DMS53 treated with DMSO at 0.1 percent for 48 hours (cell line): ENCODE measurements around the gene ENG.
"Not testable (repeated sequence)": the region's sequence is repeated elsewhere in the genome, so short reads cannot be mapped to it uniquely, and the experiment has no call there.

Source experiments
- DNase-seq: peaks from one replicate; lab custom pipeline; 2025; ENCODE audit not compliant: unreplicated experiment; lab: John Stamatoyannopoulos, UW

The ENG gene

DNA sequence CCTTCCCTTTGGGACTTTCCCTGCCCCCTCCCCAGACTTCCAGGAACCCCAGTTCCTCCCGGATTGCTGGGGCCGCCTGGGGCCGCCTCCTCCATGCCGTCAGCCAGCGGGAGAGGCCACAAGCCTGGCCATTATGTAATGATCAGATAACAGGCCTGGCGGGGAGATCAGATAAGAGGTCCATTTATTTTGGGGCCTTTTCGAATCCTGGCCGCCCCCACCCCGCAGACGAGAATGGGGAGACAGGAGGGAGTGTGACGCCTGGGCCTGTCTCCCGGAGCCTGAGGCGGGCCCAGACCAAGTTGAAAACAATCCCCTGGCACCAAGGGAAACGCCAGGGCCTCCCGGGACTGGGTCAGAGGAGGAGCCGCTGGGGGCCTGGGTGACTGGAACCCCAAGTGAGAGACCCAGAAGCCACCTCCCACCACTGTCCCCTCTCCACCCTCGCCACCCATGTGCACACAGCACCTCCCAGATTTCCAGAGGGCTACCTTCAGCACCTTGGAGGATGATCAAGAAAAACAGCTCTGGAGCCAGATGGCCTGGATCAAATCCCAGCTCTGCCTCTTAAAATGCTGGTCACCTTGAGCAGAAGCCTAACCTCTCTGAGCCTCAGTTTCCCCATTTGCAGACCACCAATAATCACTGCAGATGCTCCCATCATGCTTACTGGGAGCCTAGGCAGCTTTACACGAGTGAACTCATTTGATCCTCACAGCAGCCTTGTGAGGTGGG, 7.8 kb downstream of the ENG start:
- no peak for DNase-seq

DNA sequence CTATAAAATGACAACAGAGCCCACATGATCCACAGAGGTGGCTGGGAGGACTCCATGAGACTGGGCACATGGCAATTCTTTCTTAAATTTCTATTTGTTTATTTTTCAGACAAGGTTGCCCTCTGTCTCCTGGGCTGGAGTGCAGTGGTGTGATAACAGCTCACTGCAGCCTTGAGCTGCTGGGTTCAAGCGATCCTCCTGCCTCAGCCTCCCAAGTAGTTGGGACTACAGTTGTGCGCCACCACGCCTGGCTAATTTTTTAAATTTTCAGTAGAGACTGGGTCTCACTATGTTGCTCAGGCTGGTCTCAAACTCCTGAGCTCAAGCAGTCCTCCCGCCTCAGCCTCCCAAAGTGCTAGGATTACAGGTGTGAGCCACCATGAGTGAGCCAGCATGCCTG, 8.8 kb downstream of the ENG start:
- DNase-seq = not testable (repeated sequence)

DNA sequence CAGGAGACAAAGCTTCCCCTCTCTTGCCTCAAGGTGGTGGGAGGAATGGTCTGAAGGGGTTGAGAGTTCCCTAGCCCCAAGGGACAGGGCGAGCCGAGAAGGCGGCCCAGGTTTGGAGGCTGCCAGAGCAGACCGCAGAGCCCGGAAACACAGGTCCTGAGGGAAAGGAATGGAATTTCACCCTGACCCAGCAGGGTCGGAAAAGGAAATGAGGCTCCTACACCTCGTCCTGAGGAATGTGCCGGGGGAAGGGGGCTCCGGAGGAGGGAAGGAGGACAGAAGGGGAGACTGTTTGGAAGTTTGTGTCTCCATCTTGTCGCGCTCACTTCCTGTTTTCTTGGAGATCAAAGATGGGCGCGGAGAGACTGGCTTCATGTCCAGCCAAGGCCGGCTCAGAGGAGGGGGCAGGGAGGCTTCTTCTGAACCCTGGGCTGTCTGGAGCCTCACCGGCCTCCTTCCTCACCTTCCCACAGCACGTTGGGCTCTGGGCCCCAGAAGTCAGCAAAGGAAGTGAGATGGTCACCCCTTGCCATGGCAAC, 9.6 kb downstream of the ENG start:
- DNase-seq = no peak

DNA sequence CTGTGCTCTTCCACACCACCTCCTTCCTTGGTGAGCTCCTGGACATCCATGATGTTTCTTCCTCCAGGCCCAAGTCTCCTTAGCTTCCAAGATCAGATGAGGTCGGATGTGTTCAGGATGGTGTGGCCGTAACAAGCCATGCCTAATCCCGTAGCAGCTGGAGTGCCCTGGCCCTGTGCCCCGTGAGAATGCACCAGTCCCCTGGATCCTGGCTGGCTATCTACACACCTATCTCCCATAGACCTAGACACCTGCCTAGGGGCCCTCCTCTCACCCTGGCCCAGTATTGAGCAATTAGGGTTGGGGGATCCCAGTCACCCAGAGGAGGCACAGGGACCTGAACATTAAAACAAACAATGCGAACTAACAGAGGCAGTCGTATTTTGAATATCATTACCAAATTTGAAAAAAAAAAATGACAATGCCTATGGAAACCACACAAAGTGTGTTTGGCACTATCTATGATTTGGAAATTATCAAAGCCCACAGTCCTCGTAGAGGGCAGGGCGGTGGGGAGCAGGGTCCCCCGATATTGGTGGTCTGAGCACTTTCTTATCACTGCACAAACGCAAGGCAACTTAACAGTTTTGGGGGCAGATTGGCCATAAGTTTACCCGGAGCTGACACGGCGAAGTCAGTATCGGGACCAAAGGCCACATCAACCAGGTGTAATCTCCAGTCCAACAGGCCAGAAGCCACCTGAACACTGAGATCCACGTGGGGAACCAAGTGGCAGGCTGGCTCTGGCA, 13.2 kb downstream of the ENG start:
- DNase-seq = no peak

DNA sequence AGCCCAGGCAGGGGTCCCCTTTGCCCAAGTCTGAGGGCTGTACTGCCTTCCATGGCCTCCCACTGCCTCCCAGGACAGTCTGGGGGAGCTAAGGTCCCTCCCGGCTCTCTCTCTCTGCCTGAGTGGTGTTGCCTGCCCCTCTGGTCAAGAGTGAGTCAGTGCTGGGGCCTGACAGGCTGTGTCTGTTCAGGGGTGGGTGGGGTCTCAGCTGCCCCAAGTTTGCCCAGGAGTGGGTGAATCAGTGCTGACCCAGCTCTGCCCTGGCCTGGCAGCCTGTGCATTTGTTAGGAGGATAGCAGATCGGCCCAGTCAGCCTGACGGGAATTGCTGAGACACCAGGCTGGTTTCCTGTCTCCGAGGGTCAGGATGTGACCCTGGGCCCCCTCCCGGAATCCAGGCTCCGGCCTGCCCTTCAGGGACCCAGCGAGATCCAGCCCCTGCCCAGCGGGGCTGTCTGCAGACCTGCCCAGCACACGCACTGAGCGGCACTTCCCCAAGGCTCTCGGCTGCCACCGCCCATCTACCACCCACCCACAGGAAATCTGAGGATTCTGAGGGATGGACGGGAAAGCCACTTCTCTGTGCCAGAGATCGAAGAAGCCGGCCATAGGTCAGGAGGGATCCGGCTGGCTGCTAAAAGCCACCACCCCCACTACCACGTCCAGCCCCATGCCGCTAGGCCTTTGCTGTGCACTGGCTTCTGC, 15.9 kb downstream of the ENG start:
- no peak for DNase-seq

DNA sequence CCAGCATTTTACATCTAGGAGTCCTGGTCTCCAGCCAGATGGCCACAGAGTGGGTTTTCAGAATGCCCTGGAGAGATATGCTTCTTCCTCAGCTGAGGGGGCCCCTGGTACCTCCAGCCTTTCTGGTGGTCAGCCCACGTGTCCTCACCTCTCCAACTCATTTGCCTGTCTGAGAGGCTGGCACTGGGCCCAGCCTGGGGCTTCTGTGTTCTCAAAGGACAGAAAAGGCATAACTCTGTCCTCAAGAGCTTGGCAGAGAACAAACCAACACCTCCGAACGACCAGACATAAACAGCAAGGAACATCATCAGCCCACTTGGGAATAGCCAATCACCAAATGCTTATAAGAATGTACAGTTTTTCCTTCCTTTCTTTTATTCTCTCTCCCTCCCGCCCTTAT, 17.1 kb downstream of the ENG start:
- DNase-seq = no peak

DNA sequence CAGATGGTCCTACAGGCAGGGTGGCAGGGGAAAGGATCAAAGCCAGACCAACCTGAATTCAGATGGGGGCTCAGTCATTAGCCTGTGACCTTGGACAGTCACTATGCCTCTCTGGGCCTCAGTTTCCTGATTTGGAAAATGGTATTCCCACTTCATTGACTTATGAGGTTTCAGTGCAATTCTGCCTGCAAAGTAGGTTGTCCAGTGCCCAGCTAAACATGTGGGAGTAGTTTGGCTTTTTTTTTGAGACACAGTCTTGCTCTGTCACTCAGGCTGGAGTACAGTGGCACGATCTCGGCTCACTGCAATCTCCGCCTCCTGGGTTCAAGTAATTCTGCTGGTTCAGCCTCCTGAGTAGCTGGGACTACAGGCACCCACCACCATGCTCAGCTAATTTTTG, 17.9 kb downstream of the ENG start:
- DNase-seq = not testable (repeated sequence)

DNA sequence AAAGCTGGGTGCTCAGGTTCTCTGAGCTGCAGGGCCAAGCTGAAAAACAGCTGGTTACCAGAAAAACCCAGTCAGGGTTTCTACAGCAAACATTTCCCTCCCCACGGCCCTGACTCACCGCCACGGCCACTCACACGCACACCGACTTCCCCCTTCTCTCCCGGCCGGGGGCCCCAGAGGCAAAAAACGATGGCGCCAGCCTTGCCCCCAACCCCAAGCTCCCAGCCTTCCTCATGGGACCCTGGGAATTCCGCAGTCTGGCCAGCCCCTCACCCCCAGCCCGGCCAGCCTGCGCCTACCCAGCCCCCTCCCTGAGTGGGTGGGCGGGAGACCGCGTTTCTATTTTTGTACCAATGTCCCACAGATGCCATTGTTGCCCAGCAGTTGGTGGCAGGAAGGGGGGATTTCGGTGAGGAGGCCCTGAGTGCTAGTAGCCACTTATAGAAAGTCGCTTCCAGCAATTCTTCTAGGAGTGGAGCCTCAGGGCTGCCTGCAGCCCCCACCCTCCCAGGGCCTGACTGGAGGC, 18.4 kb downstream of the ENG start:
- no peak for DNase-seq

DNA sequence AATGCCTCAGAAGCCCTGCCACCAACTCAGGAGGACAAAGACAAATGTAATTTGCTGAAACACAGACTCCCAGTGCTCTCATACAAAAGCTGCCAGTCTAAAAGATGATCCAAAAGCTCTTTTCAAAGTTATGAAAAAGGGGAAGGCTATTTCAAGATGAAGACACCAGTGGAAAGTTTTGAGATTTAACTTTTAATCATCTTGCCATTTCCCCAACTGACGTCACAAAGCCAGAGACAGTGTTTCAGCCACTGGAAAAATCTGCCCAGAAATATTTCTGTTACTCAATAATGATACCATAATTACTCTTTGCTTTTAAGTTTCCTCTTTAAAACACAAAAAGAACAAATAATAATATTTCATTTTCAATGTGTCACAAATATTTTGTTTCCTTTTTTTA, 20.9 kb downstream of the ENG start:
- DNase-seq = no peak

DNA sequence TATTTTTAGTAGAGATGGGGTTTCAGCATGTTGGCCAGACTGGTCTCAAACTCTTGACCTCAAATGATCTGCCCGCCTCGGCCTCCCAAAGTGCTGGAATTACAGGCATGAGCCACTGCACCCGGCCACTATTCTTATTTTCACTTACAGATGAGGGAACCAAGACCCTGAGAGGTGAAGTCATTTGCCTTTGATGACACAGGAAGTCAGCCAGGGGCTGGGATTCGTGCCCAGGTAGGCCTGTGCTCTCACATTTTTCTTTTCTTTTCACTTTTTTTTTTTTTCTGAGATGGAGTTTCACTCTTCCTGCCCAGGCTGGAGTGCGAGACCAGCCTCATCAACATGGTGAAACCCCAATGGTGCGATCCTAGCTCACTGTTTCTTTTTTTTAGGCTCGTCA, 22.2 kb downstream of the ENG start:
- no peak for DNase-seq

DNA sequence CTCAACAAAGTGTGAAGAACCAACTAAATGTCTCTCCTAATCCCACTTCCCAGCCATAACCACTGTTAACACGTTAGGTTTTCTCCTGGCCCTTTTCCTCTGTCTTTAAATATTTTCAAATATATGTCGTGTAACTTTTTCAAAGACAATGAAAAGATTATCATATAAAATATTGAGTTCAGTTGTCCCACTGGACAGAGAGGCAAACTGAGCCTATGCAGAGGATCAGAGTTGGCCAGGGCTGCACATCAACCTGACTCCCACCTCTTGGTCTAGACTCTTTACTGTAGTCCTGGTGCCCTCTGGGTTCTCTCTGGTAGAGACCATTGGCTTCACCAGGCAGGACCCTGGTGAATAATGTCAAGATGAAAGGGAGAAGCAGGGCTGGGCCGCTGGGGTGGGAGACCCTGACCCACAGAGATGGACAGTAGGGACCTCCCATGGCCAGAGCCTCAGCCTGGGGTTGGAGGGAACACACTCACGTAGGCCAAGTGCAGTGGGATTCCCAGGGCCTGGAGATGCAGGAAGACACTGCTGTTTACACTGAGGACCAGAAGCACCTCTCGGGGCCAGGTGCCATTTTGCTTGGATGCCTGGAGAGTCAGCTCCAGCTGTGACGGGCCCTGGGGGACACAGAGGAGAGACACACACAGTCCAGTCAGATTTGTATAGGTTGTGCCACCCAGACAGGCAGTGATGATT, 25.1 kb downstream of the ENG start:
- DNase-seq = no peak

DNA sequence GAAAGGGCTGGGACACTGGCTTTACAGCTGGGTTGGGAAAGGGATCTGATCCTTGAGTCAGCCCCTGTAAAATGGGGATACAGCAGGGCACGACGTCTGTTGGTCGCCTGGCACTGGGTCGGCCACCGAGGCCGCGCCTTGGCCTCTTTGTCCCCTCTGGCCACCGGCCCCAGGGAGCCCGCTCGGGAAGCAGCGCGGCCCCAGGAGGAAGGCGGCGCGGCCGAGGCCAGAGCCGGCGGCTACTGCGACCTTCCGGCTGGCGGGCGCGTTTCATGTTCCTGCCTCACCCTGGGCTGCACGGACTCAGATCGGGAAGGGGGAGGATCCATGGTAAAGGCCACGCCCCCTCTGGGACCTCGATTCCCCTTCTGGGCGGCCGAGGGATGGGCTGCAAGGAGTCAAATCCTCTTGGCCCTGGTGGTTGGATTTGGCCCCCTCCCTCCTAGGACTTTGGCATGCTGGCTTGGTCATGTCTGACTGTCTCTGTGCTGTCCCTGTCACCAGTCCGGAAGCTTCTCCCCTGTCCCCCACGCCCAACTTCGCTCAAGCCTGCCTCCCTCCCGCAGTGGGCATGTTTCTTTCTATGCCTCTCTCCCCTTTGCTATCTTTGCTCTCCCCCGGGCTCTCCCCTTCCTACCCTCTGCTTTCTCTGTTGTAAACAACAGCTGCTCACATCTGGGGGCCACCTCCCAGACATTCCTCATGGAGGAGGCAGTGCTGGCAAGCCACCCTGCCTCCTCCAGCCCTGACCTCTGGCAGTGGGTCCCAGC, 26.0 kb downstream of the ENG start:
- peak; percentile 47 for DNase-seq

DNA sequence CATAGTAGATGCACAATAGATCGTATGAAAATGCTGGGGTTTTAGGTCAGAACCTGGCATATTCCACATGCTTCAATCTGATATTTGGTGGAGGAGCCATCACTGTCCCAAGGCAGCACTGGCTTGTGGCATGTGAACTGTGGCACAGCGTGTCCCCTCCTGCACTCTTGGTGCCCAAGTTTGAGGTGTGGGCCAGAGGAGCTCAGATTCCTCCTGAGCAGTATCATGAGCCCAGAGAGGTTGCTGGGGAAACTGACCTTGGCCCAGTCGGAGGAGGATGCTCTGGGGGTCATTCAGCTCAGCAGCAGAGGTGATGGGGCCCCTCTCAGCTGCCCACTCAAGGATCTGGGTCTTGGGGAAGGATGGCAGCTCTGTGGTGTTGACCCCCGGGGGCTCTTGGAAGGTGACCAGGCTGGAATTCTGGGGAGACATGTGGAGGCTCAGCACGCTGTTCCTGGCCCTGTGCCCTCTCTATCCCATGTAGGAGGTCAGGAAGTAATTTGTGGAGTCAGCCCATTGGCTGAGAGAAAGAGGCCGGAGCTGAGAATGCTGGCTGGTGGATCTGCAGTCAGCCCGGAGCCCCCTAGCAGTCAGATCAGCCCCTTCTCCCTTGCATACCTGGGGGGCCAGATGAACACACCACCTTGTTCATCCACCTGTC, 28.1 kb downstream of the ENG start:
- DNase-seq = no peak

DNA sequence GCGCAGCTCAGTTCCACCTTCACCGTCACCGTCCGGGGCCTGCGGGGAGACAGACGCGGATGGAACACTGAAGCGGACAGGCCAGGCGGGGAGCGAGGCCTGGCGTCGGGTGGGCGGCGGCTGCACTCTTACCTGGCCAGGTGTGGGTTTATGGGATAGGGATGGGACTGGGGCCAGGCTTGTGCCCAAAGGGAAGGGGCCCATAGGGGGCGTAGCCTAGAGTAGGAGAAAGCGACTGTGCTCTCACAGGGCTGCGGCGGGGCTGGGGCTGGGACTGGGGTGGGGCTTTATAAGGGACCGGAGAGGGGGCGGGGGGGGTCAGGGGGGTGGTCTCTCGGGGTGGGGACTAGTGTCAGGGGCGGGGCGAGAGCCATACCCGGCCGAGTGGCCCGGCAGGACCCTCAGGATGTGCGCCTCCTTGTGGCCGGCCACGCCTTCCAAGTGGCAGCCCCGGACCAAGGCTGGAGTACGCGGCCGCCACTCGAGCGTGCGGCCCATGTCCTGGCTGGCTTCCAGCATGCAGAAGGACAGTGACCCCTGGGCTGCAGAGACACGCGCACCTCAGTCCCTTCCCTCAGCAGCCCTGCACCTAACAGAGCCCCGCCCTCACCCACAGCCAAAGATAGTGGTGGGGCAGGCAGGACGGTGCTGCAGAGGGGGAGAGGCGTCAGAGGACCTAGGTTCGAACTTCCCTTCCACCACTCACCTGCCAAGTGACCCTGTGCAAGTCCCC, 29.0 kb downstream of the ENG start:
- no peak for DNase-seq

DNA sequence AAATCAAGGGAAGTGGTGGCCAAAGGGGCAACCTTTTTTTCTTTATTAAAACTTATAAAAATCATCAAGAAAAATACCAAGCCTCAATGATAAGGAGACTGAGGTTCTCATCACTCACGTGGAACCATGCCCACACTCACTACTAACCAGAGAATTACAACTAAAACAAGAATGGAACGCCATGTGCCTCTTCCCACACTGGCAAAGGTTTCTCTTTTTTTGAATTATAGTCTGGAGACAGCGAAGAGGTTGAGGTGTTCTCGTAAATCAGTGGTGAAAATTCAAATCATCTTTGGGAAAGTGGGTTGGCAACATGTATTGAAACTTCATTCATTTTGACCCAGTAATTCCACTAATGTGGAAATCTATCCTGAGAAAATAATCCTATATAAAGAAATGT, 32.4 kb downstream of the ENG start:
- DNase-seq = no peak

DNA sequence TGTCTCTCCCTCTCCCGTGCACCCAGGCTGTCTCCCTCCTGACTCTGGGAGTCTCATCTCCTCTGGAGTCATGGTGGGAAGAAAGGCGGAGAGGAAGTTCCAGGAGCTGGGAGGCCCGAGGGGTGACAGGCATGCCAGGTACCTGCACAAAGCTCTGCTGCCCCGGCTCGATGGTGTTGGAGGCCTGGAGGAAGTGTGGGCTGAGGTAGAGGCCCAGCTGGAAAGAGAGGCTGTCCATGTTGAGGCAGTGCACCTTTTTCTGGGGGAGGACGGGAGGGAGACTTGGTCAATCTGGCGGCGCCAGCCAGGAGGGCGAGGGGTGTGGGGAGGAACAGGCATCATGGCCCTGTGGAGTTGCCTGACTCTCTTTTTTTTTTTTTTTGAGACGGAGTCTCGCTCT, 35.9 kb downstream of the ENG start:
- DNase-seq = no peak

DNA sequence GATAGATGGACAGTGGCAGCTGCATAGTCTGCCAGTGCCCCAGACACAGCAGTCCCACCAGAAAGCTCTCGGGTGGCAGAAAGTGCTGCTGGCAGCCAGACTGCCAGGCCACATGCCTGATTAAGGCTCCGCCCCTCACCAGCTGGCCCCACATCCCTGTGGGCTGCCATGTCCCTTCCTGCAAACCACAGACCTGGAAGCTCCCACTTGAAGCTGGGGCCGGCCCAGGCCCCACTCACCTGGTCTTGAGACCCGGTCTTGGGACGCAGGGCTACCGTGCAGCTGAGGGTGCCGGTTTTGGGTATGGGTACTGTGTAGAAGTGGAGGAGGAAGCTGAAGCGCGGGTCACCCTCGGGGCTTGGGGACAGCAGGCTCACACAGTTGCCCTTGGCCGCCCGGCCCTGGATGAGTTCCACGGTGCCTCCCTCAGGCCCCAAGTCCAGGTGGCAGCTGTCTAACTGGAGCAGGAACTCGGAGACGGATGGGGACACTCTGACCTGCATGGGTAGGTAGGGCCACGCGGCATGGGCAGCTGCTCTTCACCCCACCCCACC, 36.5 kb downstream of the ENG start:
- no peak for DNase-seq

DNA sequence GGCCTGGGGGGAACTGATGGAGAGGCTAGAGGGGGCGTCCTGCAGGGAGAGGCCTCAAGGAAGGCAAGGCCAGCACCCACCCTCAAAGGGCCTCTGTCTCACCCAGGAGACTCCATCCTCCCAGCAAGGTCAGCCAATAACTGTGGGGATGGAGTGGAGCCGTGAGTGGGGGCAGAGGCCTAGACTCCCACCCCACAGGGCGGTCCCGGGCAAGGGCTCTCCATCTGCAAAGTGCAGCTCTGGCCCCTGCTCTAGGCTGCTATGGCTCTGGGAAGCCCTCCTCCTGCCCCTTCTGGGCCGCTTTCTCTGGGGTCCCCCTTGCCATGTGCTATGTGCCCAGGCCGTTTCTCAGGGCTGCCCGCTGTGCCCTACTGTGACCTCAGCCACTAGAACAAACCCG, 37.7 kb downstream of the ENG start:
- no peak for DNase-seq

DNA sequence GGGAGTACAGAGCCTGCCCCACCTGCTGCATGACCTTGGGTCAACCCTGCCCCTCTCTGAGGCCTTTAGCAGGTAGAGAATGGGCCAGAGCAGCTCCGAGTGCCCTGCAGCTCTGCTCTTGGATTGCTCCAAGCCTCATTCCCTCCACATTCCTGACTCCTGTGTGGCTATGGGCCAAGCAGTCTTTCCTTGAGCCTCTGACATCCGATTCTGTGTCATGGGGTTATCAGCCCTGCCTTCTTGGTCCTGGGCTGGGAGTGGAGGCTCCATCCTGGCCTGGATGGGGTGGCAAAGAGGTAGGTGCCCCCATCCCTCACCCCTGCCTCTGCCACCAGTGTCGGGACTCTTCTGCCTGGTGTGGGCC, 38.1 kb downstream of the ENG start:
- DNase-seq = no peak
